Lower leg skin (tissue), 4 donors: ENCODE results near the gene GPBP1L1. TPM values are rescaled to one million over a fixed set of nuclear protein-coding genes. Genes with fewer than 3 reads are reported as not detected.

Experiments used
- DNase-seq, 2 donors: peaks; one replicate each; pipeline ENCODE4 v3.0.0-alpha.2; 2019; ENCODE audit warnings: low spot score in 2 of 2
- H3K4me3 ChIP-seq: fragments of 200-600 bp; sonication (generic); 2 replicates; pipeline ENCODE4 v1.5.1; 2017; ENCODE audit warnings: mild to moderate bottlenecking, low read depth; ENCODE audit not compliant: poor library complexity, severe bottlenecking
- CTCF ChIP-seq, 3 donors: fragments of 450-650 bp; IDR thresholded peaks; one replicate each; pipeline ENCODE4 v1.5.1; 2016; ENCODE audit warnings: antibody characterized with exemption in 3 of 3, mild to moderate bottlenecking in 3 of 3, moderate library complexity in 2 of 3
- POLR2A ChIP-seq, 2 donors: fragments of 450-650 bp; IDR thresholded peaks; one replicate each; pipeline ENCODE4 v1.6.1; 2016 to 2017; ENCODE audit warnings: antibody characterized with exemption in 2 of 2, mild to moderate bottlenecking in 1 of 2, moderate library complexity in 1 of 2
- WGBS, 2 donors: methylation state at CpG; one replicate each; pipeline ENCODE4 v1.1.5; 2018; 5-methylcytosine and 5-hydroxymethylcytosine counted together
- intact Hi-C: fragments of 100-400 bp; cut with DNase I; formaldehyde crosslinking; loops from one replicate; pipeline ENCODE4 v1.15.0; 2023; ENCODE audit warnings: low total_unique reads
- total RNA-seq, 4 donors: library from RNA; depleted of rRNA; stranded (reverse); fragments of >200 nt; gene quantifications; one replicate each; pipeline ENCODE4 v1.1.0, GENCODE V29; 2016

GPBP1L1 gene
- total RNA-seq, 4 donors from 2014 or later: 109 to 121 (median 111) TPM

DNA sequence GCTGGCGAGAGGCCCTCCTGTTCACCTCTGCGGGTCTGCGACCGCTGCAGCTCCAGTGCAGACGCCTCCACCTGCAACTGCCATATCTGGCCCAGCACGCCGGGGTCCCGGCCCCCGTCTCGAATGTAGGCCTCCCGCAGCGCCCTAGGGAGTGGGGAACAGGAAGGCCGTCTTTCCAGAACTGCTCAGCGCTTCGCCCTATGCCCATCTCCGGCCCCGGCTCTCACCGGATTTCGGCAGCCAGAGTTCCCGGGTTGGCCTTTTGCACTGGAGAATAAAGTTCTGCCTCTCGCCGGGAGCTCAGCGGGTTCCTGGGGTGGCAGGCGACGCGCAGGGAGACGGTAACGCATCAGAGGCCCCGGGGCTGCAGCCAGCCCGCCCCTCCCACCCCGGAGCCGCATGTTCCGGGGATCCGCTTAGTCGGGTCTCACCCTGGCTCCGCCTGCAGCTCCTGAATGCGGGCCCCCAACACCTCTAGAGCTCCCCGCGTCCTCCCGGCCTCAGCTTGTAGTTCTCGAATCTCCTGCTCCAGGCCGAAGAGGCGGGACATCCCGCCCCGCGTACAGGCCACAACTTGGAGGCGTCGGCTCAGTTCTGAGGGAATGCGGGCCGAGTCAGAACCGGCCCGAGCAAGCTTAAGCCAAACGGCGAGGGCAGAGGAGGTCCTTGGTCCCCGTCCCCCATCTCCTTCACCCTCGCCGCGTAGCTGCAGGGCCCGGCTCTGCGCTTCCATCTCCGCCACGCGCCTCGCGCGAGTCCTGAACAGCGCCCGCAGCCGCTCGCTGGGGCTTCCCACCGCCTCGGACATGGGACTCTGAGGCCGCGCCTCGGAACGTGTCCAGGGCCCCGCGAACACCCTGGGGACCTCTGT is 63.6 kb downstream of the GPBP1L1 start:
- TF ChIP-seq POLR2A (IDR thresholded peaks at IDR 0.05): no peak
- TF ChIP-seq CTCF (IDR thresholded peaks at IDR 0.05): no peak
- intact Hi-C loops: no loop called here
- peak in 1 of 2 donors; percentile 89 for DNase-seq
- no peak overlapping the region for H3K4me3 ChIP-seq
- 60 to 64% methylated on average over 28 to 65 of the region's 78 CpGs for WGBS, 2 donors

GRCh38 chr1:45621895-45622523 is 64.3 kb downstream of the GPBP1L1 start:
- intact Hi-C loops: no loop called here
- no peak overlapping the region for H3K4me3 ChIP-seq
- WGBS, 2 donors: 61 to 68% methylated on average over 16 to 18 of the region's 18 CpGs
- no peak for DNase-seq
- TF ChIP-seq CTCF (IDR thresholded peaks at IDR 0.05) (no peak), POLR2A (IDR thresholded peaks at IDR 0.05) (no peak)

GRCh38 chr1:45621501-45621836 is 64.9 kb downstream of the GPBP1L1 start:
- WGBS, 2 donors: 62 to 76% methylated on average over 3 of the region's 3 CpGs
- H3K4me3 ChIP-seq: no peak overlapping the region
- no peak for DNase-seq
- intact Hi-C loops: no loop called here
- TF ChIP-seq POLR2A (IDR thresholded peaks at IDR 0.05) (no peak), CTCF (IDR thresholded peaks at IDR 0.05) (no peak)

DNA sequence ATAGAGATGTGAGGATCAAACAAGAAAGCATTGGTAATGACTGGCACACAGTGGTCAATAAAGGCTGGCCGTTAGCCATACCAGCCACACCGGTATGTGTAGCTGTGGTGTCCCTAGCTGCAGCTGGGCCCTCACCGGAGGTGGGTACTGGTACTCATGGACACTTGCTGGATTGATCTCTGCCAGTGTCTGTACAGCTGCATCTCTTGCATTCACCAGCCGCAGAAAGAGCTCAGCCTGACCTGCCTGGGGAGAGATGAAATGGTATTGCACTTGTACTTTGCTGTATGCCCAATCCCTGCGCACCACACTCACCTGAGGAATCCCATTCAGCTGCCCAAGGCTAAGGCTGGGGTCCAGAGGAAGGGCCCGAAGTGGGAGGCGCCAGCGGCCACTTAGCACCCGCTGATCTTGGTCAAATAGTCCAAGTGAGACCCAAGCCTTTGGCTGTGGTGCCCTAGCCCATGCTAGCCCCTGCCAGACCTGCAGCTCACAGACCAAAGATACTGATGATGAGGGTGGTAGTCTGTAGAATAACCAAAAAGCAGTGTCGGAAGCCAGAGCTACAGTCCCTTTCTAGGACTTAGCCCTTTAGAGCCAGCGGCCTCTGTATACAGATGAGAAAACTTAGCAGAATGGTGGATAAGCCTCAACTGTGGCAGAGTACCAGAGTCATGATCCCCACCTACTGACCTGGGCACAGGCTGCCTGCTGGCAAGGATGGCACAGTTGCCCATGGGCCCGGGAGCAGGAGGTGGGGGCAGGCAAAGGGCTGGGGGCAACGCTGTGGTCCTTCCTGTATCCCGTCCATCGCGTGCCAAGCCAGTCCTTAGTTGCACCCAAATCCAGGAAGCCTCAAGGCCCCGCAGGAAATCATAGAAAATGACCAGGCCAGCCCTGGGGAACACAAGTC is 65.5 kb downstream of the GPBP1L1 start:
- no peak for TF ChIP-seq POLR2A (IDR thresholded peaks at IDR 0.05)
- no peak overlapping the region for H3K4me3 ChIP-seq
- DNase-seq: no peak
- intact Hi-C loops: no loop called here
- WGBS, 2 donors: 88 to 92% methylated on average over 16 of the region's 17 CpGs

DNA sequence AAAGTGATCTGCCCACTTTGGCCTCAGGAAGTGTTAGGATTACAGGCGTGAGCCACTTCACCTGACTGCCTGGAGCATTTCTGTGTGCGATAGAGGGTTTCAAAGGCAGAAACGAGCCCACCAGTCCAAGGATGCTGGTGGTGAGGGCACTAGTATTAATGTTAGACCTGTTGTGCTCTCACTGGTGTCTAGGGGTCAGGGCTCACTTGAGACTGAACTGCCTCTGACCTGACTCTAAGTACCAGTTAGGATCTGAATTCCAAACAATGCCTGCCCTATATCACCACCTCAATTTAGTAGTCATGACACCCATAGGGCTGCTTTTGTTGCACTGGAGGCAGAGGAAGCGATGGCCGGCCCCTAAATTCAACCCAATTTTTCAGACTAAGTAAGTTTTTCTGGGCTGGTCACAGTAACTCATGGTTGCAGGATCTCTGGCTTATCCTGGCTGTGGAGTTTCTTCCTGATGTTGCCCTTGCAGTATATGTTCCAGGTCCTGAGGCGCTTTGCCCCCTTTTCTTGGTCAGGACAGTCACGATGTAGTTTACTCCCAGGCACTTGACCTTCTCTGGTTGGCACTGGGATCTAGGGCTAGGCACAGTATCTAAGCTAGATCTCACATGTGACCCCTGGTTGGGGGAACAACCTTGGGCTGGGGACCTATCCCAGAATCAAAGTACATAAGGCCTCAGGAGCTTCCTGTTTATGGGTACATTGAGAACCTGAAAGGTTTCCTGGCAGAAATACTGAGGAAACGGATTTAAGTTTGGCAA is 67.0 kb downstream of the GPBP1L1 start:
- 65 to 75% methylated on average over 8 of the region's 8 CpGs for WGBS, 2 donors
- TF ChIP-seq CTCF (IDR thresholded peaks at IDR 0.05): no peak
- TF ChIP-seq POLR2A (IDR thresholded peaks at IDR 0.05): no peak
- no peak overlapping the region for H3K4me3 ChIP-seq
- intact Hi-C loops: no loop called here
- DNase-seq: no peak
